BE2C (cell line): Measurements from ENCODE around the gene SRGAP3.

Experiments
- DNase-seq: peaks from one replicate; pipeline ENCODE4 v3.0.0-alpha.2; 2020
- H3K27me3 ChIP-seq: fragments of 250-450 bp; sonication (Bioruptor Pico); 2 replicates; pipeline ENCODE4 v1.5.1; 2020; ENCODE audit warnings: mild to moderate bottlenecking
- H3K36me3 ChIP-seq: fragments of 250-450 bp; sonication (Bioruptor Pico); 2 replicates; pipeline ENCODE4 v1.5.1; 2020; ENCODE audit warnings: mild to moderate bottlenecking
- H3K4me1 ChIP-seq: fragments of 250-450 bp; sonication (Bioruptor Pico); 2 replicates; pipeline ENCODE4 v1.5.1; 2020
- H3K4me3 ChIP-seq: 2 replicates; pipeline ENCODE4 v1.5.1; 2011; ENCODE audit warnings: low read depth, low read length
- H3K9me3 ChIP-seq: fragments of 250-450 bp; sonication (Bioruptor Pico); 2 replicates; pipeline ENCODE4 v1.5.1; 2020
- CTCF ChIP-seq: IDR thresholded peaks from 2 replicates; pipeline ENCODE4 v1.5.1; 2012; ENCODE audit warnings: mild to moderate bottlenecking, low read depth, low read length

SRGAP3 gene

GRCh38 chr3:9142362-9142761, 107.1 kb downstream of the SRGAP3 start:
- DNase-seq, result no peak
- H3K4me1 ChIP-seq, result no peaks in the 10 kb centered on the region
- no peaks in the 10 kb centered on the region for H3K27me3 ChIP-seq
- no peaks in the 10 kb centered on the region for H3K36me3 ChIP-seq
- no peaks in the 10 kb centered on the region for H3K9me3 ChIP-seq
- no peak for TF ChIP-seq CTCF
- no peak overlapping the region for H3K4me3 ChIP-seq

GRCh38 chr3:9141928-9142289, 107.5 kb downstream of the SRGAP3 start:
- DNase-seq, result no peak
- Histone ChIP-seq H3K9me3 (no peaks in the 10 kb centered on the region), H3K4me3 (no peak overlapping the region), H3K27me3 (no peaks in the 10 kb centered on the region), H3K4me1 (no peaks in the 10 kb centered on the region), H3K36me3 (no peaks in the 10 kb centered on the region)
- no peak for TF ChIP-seq CTCF

GRCh38 chr3:9139366-9139765, 110.1 kb downstream of the SRGAP3 start:
- TF ChIP-seq CTCF, result no peak
- Histone ChIP-seq H3K36me3 (no peaks in the 10 kb centered on the region), H3K9me3 (no peaks in the 10 kb centered on the region), H3K4me1 (no peaks in the 10 kb centered on the region), H3K4me3 (no peak overlapping the region), H3K27me3 (no peaks in the 10 kb centered on the region)
- DNase-seq, result no peak

GRCh38 chr3:9137676-9138075, 111.8 kb downstream of the SRGAP3 start:
- no peaks in the 10 kb centered on the region for H3K36me3 ChIP-seq
- no peak for TF ChIP-seq CTCF
- no peaks in the 10 kb centered on the region for H3K27me3 ChIP-seq
- no peak for DNase-seq
- H3K9me3 ChIP-seq, result no peaks in the 10 kb centered on the region
- H3K4me1 ChIP-seq, result no peaks in the 10 kb centered on the region
- no peak overlapping the region for H3K4me3 ChIP-seq

- H3K4me3 ChIP-seq, result no peak overlapping the region
- no peak for TF ChIP-seq CTCF
- H3K36me3 ChIP-seq, result no peaks in the 10 kb centered on the region
- no peaks in the 10 kb centered on the region for H3K9me3 ChIP-seq
- H3K4me1 ChIP-seq, result no peaks in the 10 kb centered on the region
- no peaks in the 10 kb centered on the region for H3K27me3 ChIP-seq
- no peak for DNase-seq
These were observed 112.5 kb downstream of the SRGAP3 start for GRCh38 chr3:9136746-9137465.

GRCh38 chr3:9135930-9136525, 113.4 kb downstream of the SRGAP3 start:
- DNase-seq, result no peak
- no peak overlapping the region for H3K4me3 ChIP-seq

More at GRCh38 chr3:9135930-9136525, 113.4 kb downstream of the SRGAP3 start:
- TF ChIP-seq CTCF, result no peak
- Histone ChIP-seq H3K27me3 (no peaks in the 10 kb centered on the region), H3K4me1 (no peaks in the 10 kb centered on the region), H3K9me3 (no peaks in the 10 kb centered on the region), H3K36me3 (no peaks in the 10 kb centered on the region)
